ENCODE measurements around the gene SHANK2. TPM values are rescaled to one million over a fixed set of nuclear protein-coding genes. Genes with fewer than 3 reads are reported as not detected.

The SHANK2 gene
- total and polyA plus RNA-seq, 2 of the 4 experiments (the other 2 are of a cell fraction), result 1.6 to 2.2 TPM

GRCh38 chr11:71207563-71207962 is 44.8 kb downstream of the SHANK2 start:
- Histone ChIP-seq H3K18ac (ENCODE audit: low read depth, low read length) (no peak overlapping the region), H2AFZ (replicated peaks; ENCODE audit: low read length, poor library complexity) (no peak overlapping the region), H3K14ac (replicated peaks; ENCODE audit: low read depth, low read length) (no peak overlapping the region), H3K79me1 (ENCODE audit: low read depth in 1 of 2, low read length in 2 of 2) (no peaks in the 10 kb centered on the region; a peak in 1 of 4 replicates), H3K4me2 (ENCODE audit: low read depth, low read length) (no peak overlapping the region), H4K8ac (ENCODE audit: low read depth in 2 of 2, low read length in 2 of 2) (no peak overlapping the region), H4K20me1 (ENCODE audit: insufficient read depth, low read length) (no peaks in the 10 kb centered on the region; the same call in 1 of the 2 replicates), H3K9me3 (ENCODE audit: control insufficient read depth, insufficient read depth, low read length) (no peaks in the 10 kb centered on the region), H3K9ac (ENCODE audit: low read depth, low read length) (no peak overlapping the region), H3K4ac (ENCODE audit: low read depth, low read length) (no peak overlapping the region), H2BK20ac (ENCODE audit: low read depth, low read length) (no peak overlapping the region), H3K27me3 (ENCODE audit: control insufficient read depth, insufficient read depth, low read length) (no peaks in the 10 kb centered on the region), H3K36me3 (ENCODE audit: control insufficient read depth, insufficient read depth, low read length) (peaks cover 3% of the 10 kb centered on the region; the same call in 1 of the 2 replicates), H3K9me1 (ENCODE audit: insufficient read depth, low read length) (no peaks in the 10 kb centered on the region), H2BK5ac (ENCODE audit: low read depth, low read length, poor library complexity, severe bottlenecking) (no peak overlapping the region), H3K56ac (ENCODE audit: extremely low read depth, insufficient read depth, low read length) (no peak overlapping the region), H2AK9ac (replicated peaks; ENCODE audit: low read depth, low read length, poor library complexity) (no peak overlapping the region), H2BK120ac (ENCODE audit: low read depth, low read length) (no peak overlapping the region), H4K91ac (ENCODE audit: insufficient read depth, low read depth, low read length) (no peak overlapping the region), H3K23ac (ENCODE audit: low read depth, low read length) (no peak overlapping the region), H4K5ac (ENCODE audit: low read depth, low read length) (no peak overlapping the region), H3K4me3 (ENCODE audit: insufficient read depth, low read depth, low read length) (no peak overlapping the region), H3K4me1 (ENCODE audit: control insufficient read depth, insufficient read depth, low read length) (peaks cover 10% of the 10 kb centered on the region), H2AK5ac (ENCODE audit: low read depth, low read length) (no peak overlapping the region), H3K27ac (ENCODE audit: insufficient read depth, low read length) (no peak overlapping the region), H2BK15ac (ENCODE audit: low read depth, low read length) (no peak overlapping the region)
- in situ Hi-C loops (cut with MboI; ENCODE audit: low sequenced_read_pairs), result no loop called here
- BruUV-seq (replicated peaks), result no TSS peak
- dilution Hi-C loops (cut with HindIII; ENCODE audit: low sequenced_read_pairs, unreplicated experiment), result no loop called here
- CTCF ChIA-PET, result interaction anchor here (0.9 kb wide), 1 partner anchor 12 kb away, joined by 4 read pairs; no protein-coding TSS in a partner anchor
- POLR2A ChIA-PET (ENCODE audit: unreplicated experiment), result no interaction called here
- ATAC-seq (ENCODE audit: low read depth) (no peak), DNase-seq (no peak)
- no peak for TF ChIP-seq CTCF (conservative IDR thresholded peaks at IDR 0.05; ENCODE audit: low read depth, low read length)
- TF ChIP-seq MXI1 (IDR thresholded peaks at IDR 0.05; ENCODE audit: borderline replicate concordance, low read depth, low read length), result no peak
- no peak for TF ChIP-seq MAFK (IDR thresholded peaks at IDR 0.05; ENCODE audit: low read depth, low read length)
- TF ChIP-seq SMC3 (IDR thresholded peaks at IDR 0.05; ENCODE audit: low read depth, low read length), result no peak
- no peak for TF ChIP-seq POLR2A (IDR thresholded peaks at IDR 0.05; ENCODE audit: low read depth, low read length)
- TF ChIP-seq RFX5 (IDR thresholded peaks at IDR 0.05; ENCODE audit: low read depth, low read length), result no peak
- TF ChIP-seq USF2 (IDR thresholded peaks at IDR 0.05; ENCODE audit: low read depth, low read length), result no peak
- no peak for TF ChIP-seq RAD21 (IDR thresholded peaks at IDR 0.05; ENCODE audit: low read length)
- intact Hi-C loops (cut with micrococcal nuclease), result loop anchor here (5.0 kb wide), 1 partner anchor 35 kb away; no protein-coding TSS in a partner anchor
- 100% methylated on average over 1 of the region's 7 CpGs; no CpG with 5 or more reads in 1 of the 2 experiments for WGBS, 2 experiments (ENCODE audit: extremely low coverage in 2 of 2, insufficient read length in 1 of 2)
